ENCODE measurements around the gene ZC3H18. TPM values are rescaled to one million over a fixed set of nuclear protein-coding genes. Genes with fewer than 3 reads are reported as not detected.

Gene ZC3H18
- total RNA-seq, 1 experiment from 2014 or later = 48.9 TPM

- no peak for DNase-seq (ENCODE audit: low spot score)
- in situ Hi-C loops (cut with HindIII; ENCODE audit: low sequenced_read_pairs) = no loop called here
Measured at GRCh38 chr16:88646345-88647034, 76.3 kb downstream of the ZC3H18 start.

GRCh38 chr16:88647178-88648070, 77.2 kb downstream of the ZC3H18 start:
- in situ Hi-C loops (cut with HindIII; ENCODE audit: low sequenced_read_pairs) = no loop called here
- DNase-seq (ENCODE audit: low spot score) = no peak

GRCh38 chr16:88649195-88649923, 79.2 kb downstream of the ZC3H18 start:
- no peak for DNase-seq (ENCODE audit: low spot score)
- in situ Hi-C loops (cut with HindIII; ENCODE audit: low sequenced_read_pairs) = no loop called here

GRCh38 chr16:88649924-88650748, 79.9 kb downstream of the ZC3H18 start:
- DNase-seq (ENCODE audit: low spot score) = no peak
- in situ Hi-C loops (cut with HindIII; ENCODE audit: low sequenced_read_pairs) = no loop called here

GRCh38 chr16:88650749-88651275, 80.6 kb downstream of the ZC3H18 start, which contains the start of gene CYBA:
Gene CYBA (minus strand): TSS chr16:88651053. CDS start chr16:88651013, 40 bp downstream.
- in situ Hi-C loops (cut with HindIII; ENCODE audit: low sequenced_read_pairs) = no loop called here
- DNase-seq (ENCODE audit: low spot score) = no peak

GRCh38 chr16:88651276-88651988, 81.2 kb downstream of the ZC3H18 start:
- in situ Hi-C loops (cut with HindIII; ENCODE audit: low sequenced_read_pairs) = no loop called here
- DNase-seq (ENCODE audit: low spot score) = no peak

- in situ Hi-C loops (cut with HindIII; ENCODE audit: low sequenced_read_pairs) = no loop called here
Measured at GRCh38 chr16:88651989-88652761, 82.0 kb downstream of the ZC3H18 start.

GRCh38 chr16:88652762-88653063, 82.5 kb downstream of the ZC3H18 start:
- in situ Hi-C loops (cut with HindIII; ENCODE audit: low sequenced_read_pairs) = no loop called here

More at GRCh38 chr16:88651989-88652761, 82.0 kb downstream of the ZC3H18 start:
- no peak for DNase-seq (ENCODE audit: low spot score)

GRCh38 chr16:88653101-88653500, 82.9 kb downstream of the ZC3H18 start:
- no peak for DNase-seq (ENCODE audit: low spot score)
- in situ Hi-C loops (cut with HindIII; ENCODE audit: low sequenced_read_pairs) = no loop called here

More at GRCh38 chr16:88652762-88653063, 82.5 kb downstream of the ZC3H18 start:
- no peak for DNase-seq (ENCODE audit: low spot score)

- no peak for DNase-seq (ENCODE audit: low spot score)
- in situ Hi-C loops (cut with HindIII; ENCODE audit: low sequenced_read_pairs) = no loop called here
Measured at GRCh38 chr16:88653596-88654362, 83.6 kb downstream of the ZC3H18 start.

GRCh38 chr16:88654363-88655052, 84.3 kb downstream of the ZC3H18 start:
- in situ Hi-C loops (cut with HindIII; ENCODE audit: low sequenced_read_pairs) = no loop called here
- DNase-seq (ENCODE audit: low spot score) = no peak

- in situ Hi-C loops (cut with HindIII; ENCODE audit: low sequenced_read_pairs) = no loop called here
- DNase-seq (ENCODE audit: low spot score) = no peak
Measured at GRCh38 chr16:88655053-88655732, 85.0 kb downstream of the ZC3H18 start.

- in situ Hi-C loops (cut with HindIII; ENCODE audit: low sequenced_read_pairs) = no loop called here
- no peak for DNase-seq (ENCODE audit: low spot score)
Measured at GRCh38 chr16:88655733-88656281, 85.6 kb downstream of the ZC3H18 start.

- in situ Hi-C loops (cut with HindIII; ENCODE audit: low sequenced_read_pairs) = no loop called here
- no peak for DNase-seq (ENCODE audit: low spot score)
Measured at GRCh38 chr16:88656291-88656980, 86.2 kb downstream of the ZC3H18 start.

- in situ Hi-C loops (cut with HindIII; ENCODE audit: low sequenced_read_pairs) = no loop called here
- DNase-seq (ENCODE audit: low spot score) = no peak
Measured at GRCh38 chr16:88657371-88657770, 87.2 kb downstream of the ZC3H18 start.
